NCI-H526 (cell line): ENCODE results near the gene MYO6.
"Not testable (repeated sequence)": the region's sequence is repeated elsewhere in the genome, so short reads cannot be mapped to it uniquely, and the experiment has no call there.

Experiments
- DNase-seq, 2 experiments: peaks; one replicate each; lab custom pipeline; 2025; lab: John Stamatoyannopoulos, UW

Gene MYO6

DNA sequence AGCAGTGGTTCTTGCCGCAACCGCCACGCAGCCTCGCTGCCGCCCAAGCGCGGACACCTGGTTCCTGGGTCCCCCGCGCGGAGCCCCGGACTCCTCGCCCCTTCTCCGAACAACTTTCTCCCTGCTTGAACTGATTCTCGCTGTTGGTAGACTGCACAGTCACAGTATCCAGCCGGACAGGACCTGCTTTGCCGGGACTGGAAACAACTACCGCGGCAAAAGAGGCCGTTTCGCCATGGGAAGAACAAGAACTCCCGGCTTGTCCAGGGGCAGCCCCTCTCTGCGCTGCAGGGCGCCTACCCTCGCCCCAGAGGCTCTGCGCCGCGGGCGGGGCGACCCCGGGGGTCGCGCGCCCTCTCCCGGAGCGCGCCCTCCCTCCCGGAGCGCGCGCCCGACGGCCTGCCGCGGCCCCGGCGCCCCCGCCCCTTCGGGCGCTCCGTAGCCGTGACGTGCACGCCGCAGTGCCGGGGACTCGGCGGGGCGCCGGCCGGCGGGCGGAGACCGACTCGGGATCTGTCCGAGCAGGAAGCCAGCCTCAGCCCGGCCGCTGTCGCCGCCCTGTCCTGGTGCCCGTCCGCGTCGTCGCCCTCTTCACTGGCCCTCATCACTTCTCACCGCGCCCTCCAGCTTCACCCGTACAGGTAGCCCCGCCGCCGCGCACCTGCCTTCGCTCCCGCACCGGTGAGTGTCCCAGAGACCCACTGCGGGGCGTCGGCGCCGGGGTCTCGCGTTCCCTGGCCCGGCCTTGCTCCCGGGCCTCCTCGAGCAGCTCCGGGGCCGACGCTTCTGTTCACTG is at the start of gene MYO6:
TSS of gene MYO6 (plus strand) at position 497 of the 796 bp plus-strand sequence. CDS start 68,309 bp downstream, outside the sequence.
- DNase-seq = peak; percentile 57 to 90

DNA sequence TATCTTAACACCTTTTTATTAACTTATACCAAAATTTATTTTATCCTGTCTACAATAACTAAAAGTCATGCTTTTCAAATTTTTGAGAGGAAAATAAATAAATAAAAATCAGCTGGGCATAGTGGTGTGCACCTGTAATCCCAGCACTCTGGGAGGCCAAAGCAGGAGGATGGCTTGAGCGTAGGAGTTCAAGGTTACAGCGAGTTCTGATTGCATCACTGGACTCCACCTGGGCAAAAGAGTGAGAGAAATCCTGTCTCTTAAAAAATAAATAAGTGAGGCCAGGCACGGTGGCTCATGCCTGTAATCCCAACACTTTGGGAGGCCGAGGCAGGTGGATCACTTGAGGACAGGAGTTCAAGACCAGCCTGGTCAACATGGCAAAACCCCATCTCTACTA is 40.7 kb upstream of the MYO6 start:
- not testable (repeated sequence) for DNase-seq

DNA sequence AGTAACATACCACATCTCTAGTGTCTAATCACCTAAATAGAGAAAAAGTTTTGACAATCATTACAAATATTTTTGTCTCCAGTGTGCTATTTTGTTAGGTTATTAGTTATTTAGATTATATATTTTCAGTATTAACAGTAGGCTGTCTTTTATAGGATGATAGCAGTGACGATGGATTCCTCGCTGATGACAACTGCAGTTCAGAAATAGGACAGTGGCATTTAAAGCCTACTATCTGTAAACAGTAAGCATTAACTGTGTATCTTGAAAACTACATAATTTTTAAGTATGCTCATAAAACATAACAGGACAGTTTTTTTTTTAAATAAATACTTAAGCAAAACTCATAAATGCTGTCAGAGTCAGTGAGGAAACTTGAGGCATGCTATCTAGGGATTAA is 37.9 kb upstream of the MYO6 start:
- DNase-seq = no peak

- no peak for DNase-seq
Observed at GRCh38 chr6:75719133-75719532, 29.9 kb upstream of the MYO6 start.

GRCh38 chr6:75723382-75723781 is 25.7 kb upstream of the MYO6 start:
- DNase-seq = no peak

DNA sequence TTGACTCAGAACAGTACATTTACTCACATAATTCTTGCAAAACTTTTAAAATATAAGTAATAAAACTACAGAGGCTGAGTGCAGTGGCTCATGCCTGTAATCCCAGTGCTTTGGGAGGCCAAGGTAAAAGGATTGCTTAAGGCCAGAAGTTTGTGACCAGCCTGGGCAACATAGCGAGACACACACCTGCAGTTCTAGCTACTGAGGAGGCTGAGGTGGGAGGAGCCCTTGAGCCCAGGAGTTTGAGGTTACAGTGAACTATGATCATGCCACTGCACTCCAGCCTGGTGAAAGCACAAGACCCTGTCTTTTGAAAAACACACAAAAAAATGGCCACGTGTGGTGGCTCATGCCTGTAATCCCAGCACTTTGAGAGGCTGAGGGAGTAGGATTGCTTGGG is 21.8 kb upstream of the MYO6 start:
- DNase-seq = no peak

DNA sequence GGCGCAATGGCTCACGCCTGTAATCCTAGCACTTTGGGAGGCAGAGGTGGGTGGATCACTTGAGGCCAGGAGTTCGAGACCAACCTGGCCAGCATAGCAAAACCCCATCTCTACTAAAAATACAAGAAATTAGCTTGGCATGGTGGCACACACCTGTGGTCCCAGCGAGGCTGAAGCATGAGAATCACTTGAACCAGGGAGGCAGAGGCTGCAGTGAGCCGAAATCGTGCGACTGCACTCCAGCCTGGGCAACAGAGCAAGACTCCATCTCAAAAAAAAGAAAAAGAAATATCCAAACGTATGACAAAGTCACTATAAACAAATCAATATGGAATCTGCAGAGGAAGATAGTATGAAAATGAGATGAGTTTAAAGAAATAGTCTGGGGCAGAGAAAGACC is 18.0 kb upstream of the MYO6 start:
- not testable (repeated sequence) for DNase-seq

DNA sequence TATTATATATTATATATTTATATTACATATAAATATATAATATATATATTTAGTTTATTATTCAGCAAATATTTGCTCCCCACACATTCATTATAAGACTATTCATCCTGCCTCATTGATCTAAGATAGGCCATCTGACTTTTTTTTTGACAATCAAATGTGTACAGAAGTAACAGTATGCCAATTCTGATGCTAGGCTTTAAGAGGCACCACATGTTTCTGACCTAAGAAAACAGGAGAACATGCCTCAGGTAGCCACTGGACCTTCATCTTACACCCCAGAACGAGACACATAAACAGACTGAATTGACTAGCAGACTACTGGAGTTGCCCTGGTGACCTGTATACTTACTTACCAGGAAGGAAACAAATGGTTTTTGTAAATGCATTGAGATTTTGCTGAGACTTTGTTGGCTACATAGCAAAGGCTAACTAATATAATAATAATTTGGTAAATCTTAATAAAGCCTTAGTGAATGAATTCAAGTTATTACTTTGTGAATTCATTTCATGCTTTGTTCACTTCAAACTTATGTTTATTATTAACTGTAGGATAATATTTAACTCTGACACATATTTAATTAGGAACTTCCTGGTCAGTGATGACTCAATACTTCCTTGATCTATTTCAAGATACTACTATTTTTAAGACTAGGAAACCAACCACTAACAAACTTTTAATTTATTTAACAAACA is 13.4 kb upstream of the MYO6 start:
- DNase-seq = no peak

DNA sequence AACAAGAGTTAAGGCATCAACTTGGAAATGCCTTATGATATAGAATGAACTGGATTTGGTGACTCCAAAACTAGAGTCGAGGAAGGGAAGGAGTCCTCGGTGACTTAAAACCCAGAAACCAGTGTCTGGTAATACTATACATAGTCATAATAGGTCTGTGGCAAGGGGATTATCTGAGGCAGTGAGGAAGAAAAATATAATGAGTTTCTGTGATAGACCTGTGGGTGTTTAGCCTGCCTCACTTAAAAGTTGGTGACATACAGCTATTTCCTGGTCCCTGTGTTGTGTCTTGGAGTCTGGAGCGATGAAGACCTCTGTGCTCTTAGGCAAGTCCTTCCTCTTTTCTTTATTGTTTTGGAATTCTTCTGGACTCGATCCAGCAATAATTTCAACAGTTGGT is 5.1 kb upstream of the MYO6 start:
- no peak for DNase-seq

- DNase-seq = no peak
Observed at GRCh38 chr6:75745404-75745803, 3.6 kb upstream of the MYO6 start.

DNA sequence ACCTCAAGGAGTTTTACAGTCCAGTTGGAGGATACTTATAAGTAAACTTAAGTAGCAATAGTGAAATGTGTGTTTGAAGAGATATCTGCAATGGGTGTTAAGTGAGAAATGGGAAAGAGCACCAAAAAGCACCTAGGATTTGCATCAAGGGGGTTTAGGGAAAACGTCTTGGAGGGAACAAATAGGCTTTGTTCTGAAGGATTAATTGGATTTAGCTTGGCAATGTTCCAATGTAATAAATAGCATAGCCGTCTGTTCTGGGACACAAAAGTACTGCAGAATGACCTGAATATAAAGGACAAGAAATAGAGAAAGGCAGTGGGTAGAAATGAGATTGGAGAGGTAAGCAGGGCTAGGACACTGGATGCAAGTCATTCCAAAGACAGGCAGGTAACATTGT is 2.8 kb upstream of the MYO6 start:
- peak in 1 of 2 experiments; percentile 8 for DNase-seq

GRCh38 chr6:75747152-75747992 is 1.7 kb upstream of the MYO6 start:
- peak; percentile 44 to 58 for DNase-seq

DNA sequence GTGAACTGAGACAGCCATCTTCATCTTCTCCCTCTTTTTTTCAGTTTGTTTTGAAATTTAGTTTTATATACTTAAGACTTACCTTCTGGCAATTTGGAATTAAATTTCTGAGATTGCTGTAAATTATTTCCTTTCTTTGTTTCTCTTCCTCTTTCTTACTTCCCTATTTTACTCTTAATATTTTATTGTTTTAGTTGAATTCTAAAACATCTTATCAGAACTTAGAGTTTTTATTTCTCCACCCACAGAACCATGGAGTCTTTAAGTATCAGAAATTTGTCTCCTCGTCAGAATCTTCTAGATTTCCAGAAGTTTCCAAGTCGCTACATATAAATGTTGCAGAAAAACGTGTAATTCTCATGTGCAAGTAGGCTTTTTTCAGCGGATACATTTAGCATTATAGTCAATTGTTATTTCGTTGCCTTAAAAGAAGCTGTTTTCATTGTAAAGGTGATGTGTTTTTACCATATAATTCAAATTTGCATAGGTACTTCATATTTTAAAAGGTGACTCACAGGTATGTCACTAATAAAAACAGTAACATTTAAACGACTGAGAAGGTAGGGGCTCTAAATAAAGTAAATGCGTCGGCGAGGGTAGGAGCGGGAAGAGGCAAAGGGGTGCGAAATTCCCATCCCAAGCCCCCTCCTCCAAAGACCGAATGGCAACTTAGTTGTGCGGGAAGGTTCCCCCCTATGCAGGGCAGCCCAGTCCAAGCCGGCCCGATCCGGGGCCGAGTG is 866 bp upstream of the MYO6 start:
- no peak for DNase-seq

DNA sequence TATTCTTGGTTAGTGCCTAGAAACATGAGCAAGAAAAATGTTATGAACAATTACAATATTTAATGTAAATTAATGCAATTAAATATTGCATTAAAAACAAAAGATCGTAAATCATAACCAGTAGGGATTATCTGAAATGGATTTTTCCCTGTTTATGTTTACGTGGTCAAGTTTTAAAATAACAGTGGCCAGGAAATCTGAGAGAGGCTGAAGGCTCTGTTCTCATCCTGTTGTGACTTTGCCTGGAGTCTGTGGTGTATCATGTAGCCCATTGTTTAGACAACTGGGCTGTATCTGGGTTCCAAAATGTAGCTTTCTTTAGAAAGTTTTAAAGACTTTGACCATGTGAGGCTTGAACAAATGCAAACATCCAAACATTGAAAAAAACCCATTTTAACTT is 2.4 kb downstream of the MYO6 start:
- no peak for DNase-seq

DNA sequence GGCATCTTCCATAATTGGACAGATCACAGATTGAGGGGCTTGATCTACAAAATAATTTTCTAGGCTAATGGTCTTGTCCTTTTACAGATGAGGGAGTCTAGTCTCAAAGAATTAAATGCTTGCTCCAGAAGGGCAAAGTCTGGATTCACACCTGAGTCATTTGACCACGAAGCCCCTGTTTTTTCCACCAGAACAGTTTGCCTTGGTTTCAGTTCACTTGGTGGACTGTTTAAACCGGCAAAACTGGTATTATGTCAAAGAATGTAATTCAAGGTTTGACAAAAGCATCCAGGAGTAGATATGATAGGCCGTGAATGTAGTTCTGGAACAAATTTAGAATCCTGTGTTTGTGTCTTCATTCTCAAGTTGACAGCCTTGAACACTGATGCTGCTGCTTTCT is 3.3 kb downstream of the MYO6 start:
- peak in 1 of 2 experiments; percentile 3 for DNase-seq

- DNase-seq = no peak
Observed at GRCh38 chr6:75755704-75756103, 6.7 kb downstream of the MYO6 start.

DNA sequence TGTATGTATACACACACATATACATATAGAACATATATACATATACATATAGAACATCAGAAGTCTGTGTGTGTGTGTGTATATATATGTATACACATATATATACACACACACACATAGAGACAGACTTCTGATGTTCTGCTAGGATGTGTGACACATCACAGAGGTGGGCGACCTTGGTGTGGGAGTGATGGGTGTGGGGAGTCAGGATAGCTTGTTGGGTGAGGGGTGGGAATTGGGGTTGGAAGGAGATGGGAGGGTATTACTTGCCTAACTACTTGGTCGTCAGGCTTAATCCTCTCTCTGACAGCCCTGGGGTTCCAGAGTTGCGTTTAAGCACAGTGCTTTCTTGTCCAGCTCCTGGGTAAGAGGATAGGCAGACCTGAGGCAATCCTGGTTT is 8.3 kb downstream of the MYO6 start:
- no peak for DNase-seq

DNA sequence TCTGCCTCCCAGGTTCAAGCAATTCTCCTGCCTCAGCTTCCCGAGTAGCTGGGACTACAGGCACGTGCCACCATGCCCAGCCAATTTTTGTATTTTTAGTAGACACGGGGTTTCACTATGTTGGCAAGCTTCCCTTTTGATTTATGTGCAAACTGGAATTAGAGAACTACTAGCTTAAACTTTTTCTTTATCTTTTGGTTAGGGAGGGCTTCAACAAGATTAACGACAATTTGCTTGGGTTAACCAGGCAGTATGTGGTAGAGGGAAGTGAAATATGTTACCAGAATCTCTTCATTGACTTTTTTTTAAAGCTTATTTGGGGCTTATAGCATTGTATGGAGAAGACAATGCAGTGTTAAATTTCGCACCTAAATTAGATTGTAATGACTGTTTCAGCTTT is 9.0 kb downstream of the MYO6 start:
- DNase-seq = no peak

GRCh38 chr6:75759207-75759606 is 10.2 kb downstream of the MYO6 start:
- DNase-seq = no peak

DNA sequence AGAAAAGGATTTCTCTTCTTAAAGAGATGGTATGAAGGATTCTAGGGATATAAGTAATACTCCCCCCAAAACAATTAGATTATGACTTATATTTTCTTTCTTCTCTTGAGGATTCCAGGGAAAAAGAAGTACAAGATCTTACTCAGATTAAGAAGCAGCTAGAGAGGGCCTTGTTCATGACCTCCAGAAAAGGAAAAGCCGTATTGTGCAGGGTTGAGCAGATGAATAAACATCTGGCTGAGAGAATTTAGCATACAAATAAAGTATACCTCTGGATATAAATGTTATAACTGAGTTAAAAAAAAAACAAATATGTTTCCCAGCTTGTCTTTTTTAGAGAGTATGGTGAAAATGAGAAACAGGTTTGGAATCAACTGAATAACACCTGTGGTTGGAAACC is 11.3 kb downstream of the MYO6 start:
- DNase-seq = no peak

DNA sequence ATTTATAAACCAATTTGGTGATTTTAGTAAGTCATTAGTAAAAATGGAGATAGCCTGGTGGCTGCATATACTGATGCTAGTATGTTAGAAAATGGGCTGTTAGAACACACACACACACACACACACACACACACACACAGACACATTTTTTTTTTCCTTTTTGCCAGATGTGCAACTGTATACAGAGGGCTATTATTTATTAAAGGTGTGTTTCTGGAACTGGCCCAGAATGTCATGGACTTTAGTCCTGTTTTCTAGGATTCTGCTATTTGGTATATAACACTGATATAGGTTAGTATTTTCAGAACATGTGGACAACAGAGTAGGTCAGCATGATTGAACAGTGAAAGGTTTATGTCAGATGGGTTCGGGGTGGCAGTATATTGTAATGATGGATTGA is 12.4 kb downstream of the MYO6 start:
- no peak for DNase-seq

GRCh38 chr6:75762063-75762462 is 13.0 kb downstream of the MYO6 start:
- DNase-seq = no peak
